ENCODE measurements around the gene HCAR2.
"Not testable (repeated sequence)": the region's sequence is repeated elsewhere in the genome, so short reads cannot be mapped to it uniquely, and the experiment has no call there.

The HCAR2 gene

DNA sequence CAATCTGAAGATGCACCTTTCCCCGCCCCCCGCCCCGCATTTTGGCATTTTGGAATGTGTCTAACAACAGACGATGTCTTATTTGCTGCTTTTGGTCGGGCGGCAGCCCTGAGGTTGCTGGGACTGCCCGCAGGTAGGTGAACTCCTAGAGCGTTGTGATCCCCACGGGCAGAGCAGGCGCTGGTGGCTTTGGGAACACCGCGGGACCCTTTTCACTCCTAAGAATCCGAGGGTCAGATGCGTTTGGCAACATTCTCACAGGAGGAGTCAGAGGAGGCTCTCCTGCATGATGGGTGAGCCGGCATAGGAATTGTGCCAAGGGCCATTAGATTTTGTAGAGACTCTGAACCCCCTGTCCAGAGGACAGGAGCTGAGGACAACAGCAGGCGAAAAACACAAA, 41.9 kb downstream of the HCAR2 start:
- DNase-seq = no peak

DNA sequence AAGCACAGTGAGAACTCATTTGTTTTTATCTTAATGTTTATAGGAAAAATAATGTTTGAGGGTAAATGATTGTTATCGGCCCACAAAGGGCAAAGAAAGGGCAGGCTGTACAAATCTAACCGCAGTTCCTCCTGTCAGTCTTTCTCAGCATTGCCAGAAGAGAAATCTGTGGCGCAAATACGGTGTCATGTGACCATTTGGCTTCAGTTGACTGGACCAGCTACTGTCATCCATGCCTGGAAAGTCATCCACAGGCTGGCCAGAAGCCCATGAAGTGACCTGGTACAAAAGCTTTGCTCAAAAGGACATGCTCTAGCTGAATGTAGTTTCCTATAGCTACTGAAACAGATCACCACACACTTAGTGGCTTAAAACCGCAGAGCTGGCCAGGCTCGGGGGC, 43.6 kb downstream of the HCAR2 start:
- peak; percentile 61 for DNase-seq

DNA sequence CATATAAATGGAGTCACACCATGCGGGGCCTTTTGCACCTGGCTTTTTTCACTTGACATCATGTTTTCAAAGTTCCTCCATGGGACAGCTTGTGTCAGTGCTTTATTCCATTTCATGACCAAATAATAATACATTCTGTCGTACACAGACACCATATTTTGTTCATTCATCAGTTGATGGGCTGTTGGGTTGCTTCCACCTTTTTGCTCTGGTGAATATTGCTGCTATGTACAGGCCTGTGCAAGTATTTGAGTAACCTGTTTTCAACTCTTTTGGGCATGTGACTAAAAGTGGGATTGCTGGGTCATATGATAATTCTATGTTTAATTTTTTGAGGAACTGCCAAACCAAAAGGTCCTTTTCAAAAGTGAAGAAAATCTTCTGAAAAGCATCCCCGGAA, 46.9 kb downstream of the HCAR2 start:
- no peak for DNase-seq

DNA sequence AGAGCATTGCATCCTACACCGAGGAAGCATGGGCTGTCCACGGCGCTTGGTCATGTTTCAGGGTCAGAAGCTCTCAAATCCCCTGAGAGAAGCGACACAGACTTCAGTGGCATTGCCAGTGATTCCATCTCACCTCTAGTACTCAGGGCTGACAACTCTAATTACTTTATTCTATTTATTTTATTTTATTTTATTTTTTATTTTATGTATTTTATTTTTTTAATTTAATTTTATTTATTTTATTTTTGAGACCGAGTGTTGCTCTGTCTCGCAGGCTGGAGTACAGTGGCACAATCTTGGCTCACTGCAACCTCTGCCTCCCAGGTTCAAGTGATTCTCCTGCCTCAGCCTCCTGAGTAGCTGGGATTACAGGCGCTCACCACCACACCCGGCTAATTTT, 49.9 kb downstream of the HCAR2 start:
- DNase-seq = not testable (repeated sequence)

DNA sequence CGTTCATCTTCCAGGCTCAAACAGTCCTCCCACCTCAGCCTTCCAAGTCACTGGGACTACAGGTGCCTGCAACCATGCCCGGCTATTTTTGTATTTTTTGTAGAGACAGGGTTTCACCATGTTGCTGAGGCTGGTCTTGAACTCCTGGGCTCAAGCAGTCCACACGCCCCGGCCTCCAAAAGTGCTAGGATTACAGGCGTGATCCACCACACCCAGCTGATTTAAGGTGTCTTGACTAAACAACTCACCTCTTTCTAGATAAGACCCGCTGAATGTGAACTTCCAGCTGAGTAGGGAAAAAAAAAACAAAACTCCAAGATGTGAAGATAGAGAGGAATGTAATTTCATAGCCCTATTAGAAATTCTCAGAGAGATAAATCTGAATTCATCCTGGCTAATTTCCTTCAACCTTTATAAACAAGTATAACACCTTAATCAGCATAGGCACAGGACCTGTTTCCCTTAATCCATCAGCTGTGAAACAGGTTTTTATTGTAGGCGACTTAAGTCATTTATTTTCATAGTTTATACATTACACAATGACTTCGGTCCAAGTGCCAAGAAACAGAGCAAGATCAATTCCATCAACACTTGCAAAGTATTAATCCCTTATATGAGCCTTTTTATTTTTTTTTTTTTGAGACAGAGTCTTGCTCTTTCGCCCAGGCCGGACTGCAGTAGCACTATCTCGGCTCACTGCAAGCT, 51.5 kb downstream of the HCAR2 start:
- no peak for DNase-seq

Measured in inflammatory macrophage treated with lipopolysaccharide for 4 hours (primary cell).